ENCODE measurements around the gene PLA2G2F.

PLA2G2F gene

GRCh38 chr1:20168564-20169491 is 29.7 kb downstream of the PLA2G2F start:
- DNase-seq (ENCODE audit: low read depth in 1 of 2, low spot score in 1 of 2): no peak

GRCh38 chr1:20169932-20170331 is 30.8 kb downstream of the PLA2G2F start:
- no peak for DNase-seq (ENCODE audit: low read depth in 1 of 2, low spot score in 1 of 2)

GRCh38 chr1:20172033-20172590 is 33.0 kb downstream of the PLA2G2F start:
- no peak for DNase-seq (ENCODE audit: low read depth in 1 of 2, low spot score in 1 of 2)

- no peak for DNase-seq (ENCODE audit: low read depth in 1 of 2, low spot score in 1 of 2)
These were observed 36.0 kb downstream of the PLA2G2F start for GRCh38 chr1:20174937-20175666.

- DNase-seq (ENCODE audit: low read depth in 1 of 2, low spot score in 1 of 2): no peak
These were observed 39.7 kb downstream of the PLA2G2F start for GRCh38 chr1:20178634-20179370.

- no peak for DNase-seq (ENCODE audit: low read depth in 1 of 2, low spot score in 1 of 2)
These were observed 40.4 kb downstream of the PLA2G2F start for GRCh38 chr1:20179371-20180128.

- no peak for DNase-seq (ENCODE audit: low read depth in 1 of 2, low spot score in 1 of 2)
These were observed 41.2 kb downstream of the PLA2G2F start for GRCh38 chr1:20180129-20180843.

GRCh38 chr1:20180844-20181207 is 41.7 kb downstream of the PLA2G2F start:
- no peak for DNase-seq (ENCODE audit: low read depth in 1 of 2, low spot score in 1 of 2)

GRCh38 chr1:20182415-20182814 is 43.3 kb downstream of the PLA2G2F start:
- DNase-seq (ENCODE audit: low read depth in 1 of 2, low spot score in 1 of 2): no peak

- DNase-seq (ENCODE audit: low read depth in 1 of 2, low spot score in 1 of 2): no peak
These were observed 43.9 kb downstream of the PLA2G2F start for GRCh38 chr1:20183035-20183434.

- DNase-seq (ENCODE audit: low read depth in 1 of 2, low spot score in 1 of 2): no peak
These were observed 44.6 kb downstream of the PLA2G2F start for GRCh38 chr1:20183616-20184271.

GRCh38 chr1:20184481-20184900 is 45.4 kb downstream of the PLA2G2F start:
- DNase-seq (ENCODE audit: low read depth in 1 of 2, low spot score in 1 of 2): no peak

- DNase-seq (ENCODE audit: low read depth in 1 of 2, low spot score in 1 of 2): peak; percentile 15 to 29
These were observed 46.1 kb downstream of the PLA2G2F start for GRCh38 chr1:20184997-20185833.

GRCh38 chr1:20185834-20186782 is 47.0 kb downstream of the PLA2G2F start, which contains the start of the genes PLA2G2C and UBXN10:
Gene PLA2G2C, minus strand, starts transcription at chr1:20186518. Its CDS starts 9,155 bp downstream, at chr1:20177363.
Gene UBXN10, plus strand, starts transcription at chr1:20186096. Its CDS starts 4,466 bp downstream, at chr1:20190562.
- peak in 1 of 2 donors; percentile 37 for DNase-seq (ENCODE audit: low read depth in 1 of 2, low spot score in 1 of 2)

GRCh38 chr1:20187103-20187812 is 48.1 kb downstream of the PLA2G2F start:
- no peak for DNase-seq (ENCODE audit: low read depth in 1 of 2, low spot score in 1 of 2)

GRCh38 chr1:20187813-20188454 is 48.8 kb downstream of the PLA2G2F start:
- no peak for DNase-seq (ENCODE audit: low read depth in 1 of 2, low spot score in 1 of 2)
